Heart left ventricle (tissue), 16 donors: ENCODE measurements around the gene TMEM170A. TPM values are rescaled to one million over a fixed set of nuclear protein-coding genes. Genes with fewer than 3 reads are reported as not detected.

Experiments used
- ATAC-seq, 4 donors: fragments of 200-7000 bp; cut with Tn5 transposase; one replicate each; pipeline ENCODE4 v1.9.1; 2020 to 2022; ENCODE audit warnings: moderate library complexity in 4 of 4, mild to moderate bottlenecking in 3 of 4, moderate number of reproducible peaks in 1 of 4
- DNase-seq, 5 donors: peaks; one replicate each; pipeline ENCODE4 v3.0.0-alpha.2; 2020
- H3K27ac ChIP-seq, 12 donors: fragments of 200-600 bp; sonication (generic) in 4 of 12; one replicate each; pipeline versions ENCODE4 v1.5.0 to v1.8.0; 2016 to 2022; ENCODE audit warnings: mild to moderate bottlenecking in 2 of 12
- H3K27me3 ChIP-seq, 9 donors: fragments of 200-600 bp; sonication (generic) in 2 of 9; one replicate each; pipeline versions ENCODE4 v1.5.1 to v1.8.0; 2016 to 2022; ENCODE audit warnings: mild to moderate bottlenecking in 3 of 9
- H3K36me3 ChIP-seq, 9 donors: fragments of 200-600 bp; sonication (generic) in 2 of 9; one replicate each; pipeline versions ENCODE4 v1.5.0 to v1.8.0; 2018 to 2022; ENCODE audit warnings: mild to moderate bottlenecking in 2 of 9
- H3K4me1 ChIP-seq, 12 donors: fragments of 200-600 bp; sonication (generic) in 4 of 12; one replicate each; pipeline versions ENCODE4 v1.5.0 to v1.8.0; 2016 to 2022; ENCODE audit warnings: mild to moderate bottlenecking in 3 of 12
- H3K4me3 ChIP-seq, 12 donors: fragments of 200-600 bp; sonication (generic) in 4 of 12; one replicate each; pipeline versions ENCODE4 v1.5.0 to v1.8.0; 2017 to 2022; ENCODE audit warnings: mild to moderate bottlenecking in 9 of 12, moderate library complexity in 4 of 12
- H3K9me3 ChIP-seq, 12 donors: fragments of 200-600 bp; sonication (generic) in 4 of 12; one replicate each; pipeline versions ENCODE4 v1.5.0 to v1.8.0; 2016 to 2022; ENCODE audit warnings: mild to moderate bottlenecking in 1 of 12
- CTCF ChIP-seq, 12 donors: fragments of 200-600 bp; sonication (generic) in 4 of 12; IDR thresholded peaks; one replicate each; pipeline versions ENCODE4 v1.5.0 to v1.8.0; 2018 to 2022; ENCODE audit warnings: antibody characterized with exemption in 12 of 12, mild to moderate bottlenecking in 5 of 12
- POLR2A ChIP-seq, 2 donors: fragments of 450-650 bp; IDR thresholded peaks; one replicate each; pipeline ENCODE4 v1.6.1; 2017; ENCODE audit warnings: antibody characterized with exemption in 2 of 2, mild to moderate bottlenecking in 2 of 2, moderate library complexity in 2 of 2
- WGBS, 4 donors: extraction: QIAGEN DNeasy Blood & Tissue Kit in 2 of 4; methylation state at CpG; one replicate each; pipeline versions ENCODE4 v1.1.5 to v1.1.7; 2013 to 2018; 5-methylcytosine and 5-hydroxymethylcytosine counted together
- intact Hi-C, 10 donors: fragments of 100-400 bp; cut with DNase I; formaldehyde crosslinking; loops; one replicate each; pipeline versions ENCODE4 v1.11.1 to v1.14.2; 2022
- polyA plus RNA-seq, 2 donors: library from polyadenylated mRNA; stranded (reverse); fragments of 200-250 nt; gene quantifications; one replicate each; pipeline ENCODE4 v1.2.3, GENCODE V29; 2013
- total RNA-seq, 9 donors: library from RNA; depleted of rRNA in 2 of 9; stranded (reverse); fragments of >200 nt in 2 of 9; fragmentation: NEBNext Ultra II Directional in 3 of 9; extraction: Animal tissue kit (Norgen Biotek cat#: 25700) in 3 of 9; gene quantifications; one replicate each; pipeline versions ENCODE4 v1.1.0 to v1.2.4, GENCODE V29; 2016 to 2023
- donor health status: ischemic (EF 13 %, LVEDD 7.1; RV severe dilation, severe dysfunction).
- donor health status: healthy with polysubstance abuse.
- donor health status: DM: no; HTN: yes; CAD: no.
- donor health status: DM: no; HTN: no; CAD: no.
- donor health status: ischemic (EF 25% LVEDD 6.9; RV normal size, moderate dysfunction).
- donor health status: ischemic (EF 25% LVEDD 5.7; RV mildly dilated, moderate dysfunction).
- donor health status: healthy.
- donor health status: DM: yes; HTN: yes; CAD: no.
- donor health status: ischemic (EF 35%, LVEDD 5.7; RV mildly dilated, moderate dysfunction).
- donor health status: nonischemic (EF 11% LVEDD 7.7; RV severe dilation, severe dysfunction).
- donor health status: DM: yes; HTN: yes; CAD: no.
- donor health status: PGD.
- donor health status: ischemic (EF 29% LVEDD 5.4; RV normal size, mild dysfunction).
- donor health status: nonischemic (EF 23%, LVEDD 6.1; RV moderate dilation, normal function).

Gene TMEM170A
- total and polyA plus RNA-seq, 11 donors, result 4.3 to 14.6 (median 9.2) TPM

DNA sequence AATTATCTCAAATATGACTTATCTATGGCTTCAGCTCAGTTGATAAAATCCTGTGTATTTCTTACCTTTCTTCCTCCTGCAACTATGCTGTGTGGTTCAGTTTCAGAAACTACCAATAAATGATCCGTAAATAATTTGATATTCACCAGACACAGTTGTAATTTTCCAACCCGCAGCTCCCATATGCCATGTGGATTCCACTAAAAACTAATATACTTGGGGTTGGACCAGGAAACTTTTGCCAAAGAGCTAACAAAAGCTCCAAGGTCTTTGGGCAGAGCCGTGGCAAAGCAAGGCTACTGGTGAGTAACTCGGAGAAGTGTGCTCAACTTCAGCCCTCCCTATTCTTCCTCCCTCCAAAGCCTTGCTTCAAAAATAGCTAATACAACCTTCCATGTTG, 33.1 kb upstream of the TMEM170A start:
- Histone ChIP-seq H3K9me3 (no peaks in the 10 kb centered on the region), H3K27ac (no peak overlapping the region), H3K4me3 (no peak overlapping the region), H3K4me1 (peaks cover 0 to 35% (median 10%) of the 10 kb centered on the region in 12 donors), H3K27me3 (peaks cover 0 to 18% (median 0%) of the 10 kb centered on the region in 9 donors), H3K36me3 (no peaks in the 10 kb centered on the region)
- WGBS, 4 donors, result 77 to 87% (median 84%) methylated on average over 4 of the region's 4 CpGs
- no peak for TF ChIP-seq CTCF (IDR thresholded peaks at IDR 0.05)
- TF ChIP-seq POLR2A (IDR thresholded peaks at IDR 0.05), result no peak
- intact Hi-C loops, result no loop called here
- ATAC-seq (no peak), DNase-seq (no peak)

GRCh38 chr16:75495076-75495674, 30.7 kb upstream of the TMEM170A start, which contains the start of gene CHST6:
TSS of gene CHST6 (minus strand) at chr16:75495441. CDS start at chr16:75479828, 15,613 bp downstream.
- Histone ChIP-seq H3K36me3 (no peaks in the 10 kb centered on the region), H3K27ac (no peak within 1 kb of the TSS), H3K27me3 (peaks cover 0 to 18% (median 0%) of the 10 kb centered on the region in 9 donors), H3K4me1 (peaks cover 0 to 23% (median 10%) of the 10 kb centered on the region in 12 donors), H3K9me3 (no peaks in the 10 kb centered on the region), H3K4me3 (peak within 1 kb of the TSS; percentile 11 to 61 (median 50))
- TF ChIP-seq CTCF (IDR thresholded peaks at IDR 0.05) (no peak), POLR2A (IDR thresholded peaks at IDR 0.05) (no peak)
- 1 to 8% (median 2%) methylated on average over 14 to 43 of the region's 43 CpGs for WGBS, 4 donors
- peak; percentile 44 to 75 (median 57) for DNase-seq
- peak in 3 of 4 donors; percentile 54 to 82 (median 79) for ATAC-seq
- intact Hi-C loops, result no loop called here

GRCh38 chr16:75494661-75495075, 30.2 kb upstream of the TMEM170A start:
- peak in 2 of 4 donors; percentile 5 to 23 for ATAC-seq
- no peaks in the 10 kb centered on the region for H3K9me3 ChIP-seq
- DNase-seq, result no peak
- WGBS, 4 donors, result 0 to 5% (median 2%) methylated on average over 16 to 26 of the region's 26 CpGs
- peak overlapping the region; percentile 11 to 61 (median 50) for H3K4me3 ChIP-seq
- intact Hi-C loops, result no loop called here
- H3K4me1 ChIP-seq, result peaks cover 0 to 18% (median 10%) of the 10 kb centered on the region in 12 donors
- no peak overlapping the region for H3K27ac ChIP-seq
- H3K36me3 ChIP-seq, result no peaks in the 10 kb centered on the region
- peaks cover 0 to 18% (median 0%) of the 10 kb centered on the region in 9 donors for H3K27me3 ChIP-seq
- TF ChIP-seq CTCF (IDR thresholded peaks at IDR 0.05) (no peak), POLR2A (IDR thresholded peaks at IDR 0.05) (no peak)

- TF ChIP-seq CTCF (IDR thresholded peaks at IDR 0.05) (no peak), POLR2A (IDR thresholded peaks at IDR 0.05) (no peak)
- peaks cover 0 to 16% (median 10%) of the 10 kb centered on the region in 12 donors for H3K4me1 ChIP-seq
- no peaks in the 10 kb centered on the region for H3K9me3 ChIP-seq
- H3K4me3 ChIP-seq, result peak overlapping the region; percentile 11 to 61 (median 50)
- ATAC-seq, result no peak
- DNase-seq, result no peak
- no peak overlapping the region for H3K27ac ChIP-seq
- no peaks in the 10 kb centered on the region for H3K36me3 ChIP-seq
- H3K27me3 ChIP-seq, result peaks cover 0 to 18% (median 0%) of the 10 kb centered on the region in 9 donors
- intact Hi-C loops, result no loop called here
- WGBS, 4 donors, result 37 to 71% (median 65%) methylated on average over 5 of the region's 5 CpGs
These were observed 29.7 kb upstream of the TMEM170A start for GRCh38 chr16:75494184-75494583.
